Measurements from ENCODE around the gene CCDC80. TPM values are rescaled to one million over a fixed set of nuclear protein-coding genes. Genes with fewer than 3 reads are reported as not detected.

CCDC80 gene
- polyA plus RNA-seq, 1 experiment: 199 TPM

DNA sequence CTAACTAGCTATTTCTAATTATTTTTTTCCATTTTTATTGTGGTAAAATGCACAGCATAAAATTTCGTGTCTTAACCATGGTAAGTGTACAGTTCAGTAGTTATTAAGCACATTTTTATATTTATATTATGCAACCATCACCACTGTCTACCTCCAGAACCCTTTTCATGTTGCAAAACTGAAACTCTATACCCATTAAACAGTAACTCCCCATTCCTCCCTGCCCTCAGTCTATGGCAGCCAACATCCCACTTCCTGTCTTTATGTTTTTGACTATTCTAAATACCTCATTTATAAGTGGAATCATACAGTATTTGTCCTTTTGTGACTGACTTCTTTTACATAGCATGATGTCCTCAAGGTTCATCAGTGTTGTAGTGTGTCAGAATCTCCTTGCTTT lies 53.6 kb downstream of the CCDC80 start:
- H3K27me3 ChIP-seq (ENCODE audit: control insufficient read depth, insufficient read depth, low read length): no peaks in the 10 kb centered on the region
- CTCF ChIA-PET: interaction anchor here (0.6 kb wide), 1 partner anchor 8 kb away, joined by 3 read pairs; no protein-coding TSS in a partner anchor
- POLR2A ChIA-PET: no interaction called here
- no peak for DNase-seq (ENCODE audit: low read depth)
- H3K36me3 ChIP-seq (ENCODE audit: control insufficient read depth, insufficient read depth, low read length): peaks cover 2% of the 10 kb centered on the region; the same call in 1 of the 2 replicates
- TF ChIP-seq, protein P1, sequence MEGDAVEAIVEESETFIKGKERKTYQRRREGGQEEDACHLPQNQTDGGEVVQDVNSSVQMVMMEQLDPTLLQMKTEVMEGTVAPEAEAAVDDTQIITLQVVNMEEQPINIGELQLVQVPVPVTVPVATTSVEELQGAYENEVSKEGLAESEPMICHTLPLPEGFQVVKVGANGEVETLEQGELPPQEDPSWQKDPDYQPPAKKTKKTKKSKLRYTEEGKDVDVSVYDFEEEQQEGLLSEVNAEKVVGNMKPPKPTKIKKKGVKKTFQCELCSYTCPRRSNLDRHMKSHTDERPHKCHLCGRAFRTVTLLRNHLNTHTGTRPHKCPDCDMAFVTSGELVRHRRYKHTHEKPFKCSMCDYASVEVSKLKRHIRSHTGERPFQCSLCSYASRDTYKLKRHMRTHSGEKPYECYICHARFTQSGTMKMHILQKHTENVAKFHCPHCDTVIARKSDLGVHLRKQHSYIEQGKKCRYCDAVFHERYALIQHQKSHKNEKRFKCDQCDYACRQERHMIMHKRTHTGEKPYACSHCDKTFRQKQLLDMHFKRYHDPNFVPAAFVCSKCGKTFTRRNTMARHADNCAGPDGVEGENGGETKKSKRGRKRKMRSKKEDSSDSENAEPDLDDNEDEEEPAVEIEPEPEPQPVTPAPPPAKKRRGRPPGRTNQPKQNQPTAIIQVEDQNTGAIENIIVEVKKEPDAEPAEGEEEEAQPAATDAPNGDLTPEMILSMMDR (IDR thresholded peaks at IDR 0.05; ENCODE audit: insufficient read depth, low read depth, low read length): no peak
- H3K4me3 ChIP-seq (ENCODE audit: low read depth, low read length): no peak overlapping the region

DNA sequence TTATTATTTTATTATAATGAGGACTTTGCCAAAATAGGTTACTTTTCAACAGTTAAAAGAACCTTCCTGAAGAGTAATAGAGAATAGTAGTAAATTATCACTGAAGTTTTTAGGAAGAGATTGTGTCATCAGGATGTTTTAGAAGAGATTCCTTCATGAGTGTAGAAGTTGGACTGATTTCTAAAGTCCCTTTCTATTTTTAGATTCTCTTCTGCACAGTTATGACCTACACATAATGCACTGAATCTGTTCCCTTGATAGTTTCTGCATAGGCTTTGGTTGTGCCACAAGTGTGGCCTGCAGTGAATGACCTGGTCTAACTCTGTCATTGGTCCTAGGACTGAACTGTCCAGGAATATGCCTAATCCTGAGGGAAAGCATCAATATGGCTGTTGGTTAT lies 55.2 kb downstream of the CCDC80 start:
- POLR2A ChIA-PET: no interaction called here
- H3K36me3 ChIP-seq (ENCODE audit: control insufficient read depth, insufficient read depth, low read length): peaks cover 2% of the 10 kb centered on the region; the same call in 1 of the 2 replicates
- H3K4me3 ChIP-seq (ENCODE audit: low read depth, low read length): no peak overlapping the region
- CTCF ChIA-PET: interaction anchor here (1.0 to 1.1 kb wide), 2 partner anchors 17 to 35 kb away, joined by 3 read pairs; no protein-coding TSS in a partner anchor
- no peak for DNase-seq (ENCODE audit: low read depth)
- no peaks in the 10 kb centered on the region for H3K27me3 ChIP-seq (ENCODE audit: control insufficient read depth, insufficient read depth, low read length)
- TF ChIP-seq, protein P1 (IDR thresholded peaks at IDR 0.05; ENCODE audit: insufficient read depth, low read depth, low read length): no peak

DNA sequence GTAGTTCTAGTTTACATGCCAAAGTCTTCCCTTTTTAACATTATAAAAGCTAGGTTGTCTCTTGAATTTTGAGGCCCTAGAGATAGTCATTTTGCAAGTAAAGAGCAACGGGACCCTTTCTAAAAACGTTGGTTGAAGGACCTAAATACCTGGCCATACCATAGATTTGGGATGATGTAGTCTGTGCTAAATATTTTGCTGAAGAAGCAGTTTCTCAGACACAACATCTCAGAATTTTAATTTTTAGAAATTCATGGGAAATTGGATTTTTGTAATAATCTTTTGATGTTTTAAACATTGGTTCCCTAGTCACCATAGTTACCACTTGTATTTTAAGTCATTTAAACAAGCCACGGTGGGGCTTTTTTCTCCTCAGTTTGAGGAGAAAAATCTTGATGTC lies 57.8 kb downstream of the CCDC80 start:
- ChIA-PET CTCF (interaction anchor here (0.6 to 2.9 kb wide), 16 partner anchors 11 to 452 kb away, joined by 3 to 20 read pairs (median 6); no protein-coding TSS in a partner anchor), POLR2A (no interaction called here)
- Histone ChIP-seq H3K27me3 (ENCODE audit: control insufficient read depth, insufficient read depth, low read length) (no peaks in the 10 kb centered on the region), H3K36me3 (ENCODE audit: control insufficient read depth, insufficient read depth, low read length) (peaks cover 2% of the 10 kb centered on the region), H3K4me3 (ENCODE audit: low read depth, low read length) (no peak overlapping the region)
- DNase-seq (ENCODE audit: low read depth): no peak
- TF ChIP-seq, protein P1 (IDR thresholded peaks at IDR 0.05; ENCODE audit: insufficient read depth, low read depth, low read length): no peak

DNA sequence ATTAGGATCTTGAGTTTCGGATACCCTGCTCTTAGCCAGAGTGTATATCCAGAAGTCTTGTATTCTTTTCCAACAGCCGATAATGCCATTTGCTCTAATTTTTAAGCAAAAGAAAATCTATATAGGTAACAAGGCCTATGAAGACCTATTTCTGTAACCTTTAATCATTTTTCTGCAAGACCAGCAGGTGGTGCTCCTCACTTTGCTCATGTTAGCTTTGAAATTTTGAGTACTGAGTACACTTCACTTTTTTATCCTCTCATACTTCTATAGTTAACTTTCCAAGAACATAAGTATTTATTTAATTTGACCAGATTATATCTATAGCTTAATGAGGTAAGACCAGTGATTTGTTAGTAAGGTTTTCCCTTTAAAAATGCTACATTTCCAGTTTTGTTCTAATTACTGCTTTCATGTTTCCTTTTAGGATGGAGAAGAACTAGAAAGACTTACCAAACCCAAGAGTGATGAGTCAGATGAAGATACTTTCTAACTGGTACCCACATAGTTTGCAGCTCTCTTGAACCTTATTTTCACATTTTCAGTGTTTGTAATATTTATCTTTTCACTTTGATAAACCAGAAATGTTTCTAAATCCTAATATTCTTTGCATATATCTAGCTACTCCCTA lies 58.6 kb downstream of the CCDC80 start:
- peaks cover 2% of the 10 kb centered on the region for H3K36me3 ChIP-seq (ENCODE audit: control insufficient read depth, insufficient read depth, low read length)
- ChIA-PET CTCF (interaction anchor here (0.8 to 2.9 kb wide), 26 partner anchors 10 to 453 kb away, joined by 3 to 20 read pairs (median 5); partner anchors contain the start of gene CD200R1), POLR2A (interaction anchor here (0.9 kb wide), 1 partner anchor 53 kb away, joined by 3 read pairs; no protein-coding TSS in a partner anchor)
- no peak overlapping the region for H3K4me3 ChIP-seq (ENCODE audit: low read depth, low read length)
- no peaks in the 10 kb centered on the region for H3K27me3 ChIP-seq (ENCODE audit: control insufficient read depth, insufficient read depth, low read length)
- TF ChIP-seq, protein P1 (IDR thresholded peaks at IDR 0.05; ENCODE audit: insufficient read depth, low read depth, low read length): peak; percentile 66
- no peak for DNase-seq (ENCODE audit: low read depth)

DNA sequence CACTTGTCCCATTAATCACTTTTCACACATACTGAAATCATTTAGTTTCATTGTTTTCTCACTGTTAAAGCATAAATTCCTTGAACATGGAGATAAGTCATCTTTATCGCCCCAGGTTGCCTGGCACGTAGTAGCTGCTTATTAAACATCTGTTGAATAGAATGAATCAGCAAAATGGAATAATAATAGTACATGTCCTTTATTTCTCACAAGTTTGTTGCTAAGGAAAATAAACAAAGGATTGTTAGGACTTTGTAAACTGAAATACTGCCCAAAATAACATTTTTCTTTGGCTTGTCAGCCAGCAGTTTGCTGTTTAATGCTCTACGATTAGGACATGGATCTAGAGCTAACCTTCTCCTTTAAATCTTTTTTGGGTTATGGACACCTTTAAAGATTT lies 61.2 kb downstream of the CCDC80 start:
- Histone ChIP-seq H3K4me3 (ENCODE audit: low read depth, low read length) (no peak overlapping the region), H3K36me3 (ENCODE audit: control insufficient read depth, insufficient read depth, low read length) (peaks cover 2% of the 10 kb centered on the region), H3K27me3 (ENCODE audit: control insufficient read depth, insufficient read depth, low read length) (no peaks in the 10 kb centered on the region)
- no peak for DNase-seq (ENCODE audit: low read depth)
- POLR2A ChIA-PET: interaction anchor here (0.6 kb wide), 1 partner anchor 517 kb away, joined by 4 read pairs; no protein-coding TSS in a partner anchor
- CTCF ChIA-PET: interaction anchor here (0.8 to 1.7 kb wide), 3 partner anchors 21 to 234 kb away, joined by 3 to 4 read pairs (median 3); no protein-coding TSS in a partner anchor
- TF ChIP-seq, protein P1 (IDR thresholded peaks at IDR 0.05; ENCODE audit: insufficient read depth, low read depth, low read length): no peak
